PFSK-1 (cell line): ENCODE measurements around the gene ZNF746.

ENCODE experiments used
- FOXP2 ChIP-seq: optimal IDR thresholded peaks from 2 replicates; pipeline ENCODE3; 2011; ENCODE audit warnings: borderline replicate concordance, control low read depth, inconsistent platforms; ENCODE audit not compliant: insufficient read depth; ENCODE audit errors: extremely low read length, extremely low read depth
- POLR2AphosphoS5 ChIP-seq: IDR thresholded peaks from 2 replicates; pipeline ENCODE4 v1.6.1; 2012; ENCODE audit warnings: low read depth, mild to moderate bottlenecking, control low read depth, low read length, moderate library complexity
- SIN3A ChIP-seq: IDR thresholded peaks from 2 replicates; pipeline ENCODE4 v1.6.1; 2012; ENCODE audit warnings: mild to moderate bottlenecking, low read length, moderate library complexity, borderline replicate concordance; ENCODE audit not compliant: insufficient read depth
- TAF1 ChIP-seq: IDR thresholded peaks from 2 replicates; pipeline ENCODE4 v1.6.1; 2012; ENCODE audit warnings: low read length, control low read depth, borderline replicate concordance; ENCODE audit not compliant: insufficient read depth
- TF ChIP-seq, protein P1 (sequence below), 2 experiments: IDR thresholded peaks; 2 replicates each; pipeline versions ENCODE4 v1.6.1 to v1.8.0; 2011 to 2012; ENCODE audit warnings: low read depth in 2 of 2, low read length in 2 of 2, control low read depth in 1 of 2, inconsistent platforms in 1 of 2, mild to moderate bottlenecking in 1 of 2, moderate library complexity in 1 of 2; ENCODE audit not compliant: insufficient read depth in 1 of 2

DNA sequence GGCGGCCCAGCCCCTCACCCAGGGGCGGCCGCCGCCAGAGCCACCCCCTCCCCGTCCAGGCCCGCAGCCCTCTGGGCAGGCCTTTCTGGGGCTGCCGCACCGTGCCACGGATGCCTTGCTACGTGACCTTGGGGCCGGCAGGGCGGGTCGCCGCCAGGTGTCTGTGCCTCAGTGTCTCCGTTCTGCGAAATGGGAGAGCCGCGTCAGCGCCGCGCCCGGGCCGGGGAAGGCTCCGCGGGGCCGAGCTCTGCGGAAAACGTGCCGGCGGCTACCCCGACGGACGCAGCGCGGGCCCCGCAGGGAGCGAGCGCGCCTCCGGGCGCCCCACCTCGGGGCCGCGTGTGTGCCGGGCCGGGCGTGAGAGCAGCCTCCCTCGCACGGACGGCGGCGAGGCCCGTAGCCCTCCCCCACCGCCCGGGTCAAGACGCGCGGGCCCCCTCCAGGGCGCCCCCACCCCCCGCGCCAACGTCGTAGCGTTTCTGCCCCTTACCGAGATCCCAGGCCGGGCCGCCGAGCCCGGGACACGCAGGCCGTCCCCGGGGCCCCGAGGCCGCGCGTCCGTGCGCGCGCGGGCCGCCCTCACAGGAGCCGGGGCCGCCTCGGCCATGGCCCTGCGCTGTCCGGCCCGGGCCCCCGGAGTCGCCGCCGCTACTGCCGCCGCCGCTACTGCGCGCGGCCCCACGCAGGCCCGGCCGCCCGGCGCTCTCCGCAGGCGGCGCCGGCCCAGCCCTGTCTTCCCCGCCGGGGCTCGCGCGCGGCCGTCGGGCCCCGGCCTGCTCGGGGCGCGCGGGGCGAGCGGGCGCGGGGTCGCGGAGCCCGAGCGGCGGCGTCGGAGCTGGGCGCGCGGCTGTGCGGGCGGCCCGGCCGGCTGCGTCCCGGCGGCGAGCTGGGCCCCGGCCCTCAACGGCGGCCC is 37.8 kb downstream of the ZNF746 start:
- no peak for TF ChIP-seq POLR2AphosphoS5
- no peak for TF ChIP-seq TAF1
- TF ChIP-seq SIN3A = no peak
- TF ChIP-seq, protein P1, sequence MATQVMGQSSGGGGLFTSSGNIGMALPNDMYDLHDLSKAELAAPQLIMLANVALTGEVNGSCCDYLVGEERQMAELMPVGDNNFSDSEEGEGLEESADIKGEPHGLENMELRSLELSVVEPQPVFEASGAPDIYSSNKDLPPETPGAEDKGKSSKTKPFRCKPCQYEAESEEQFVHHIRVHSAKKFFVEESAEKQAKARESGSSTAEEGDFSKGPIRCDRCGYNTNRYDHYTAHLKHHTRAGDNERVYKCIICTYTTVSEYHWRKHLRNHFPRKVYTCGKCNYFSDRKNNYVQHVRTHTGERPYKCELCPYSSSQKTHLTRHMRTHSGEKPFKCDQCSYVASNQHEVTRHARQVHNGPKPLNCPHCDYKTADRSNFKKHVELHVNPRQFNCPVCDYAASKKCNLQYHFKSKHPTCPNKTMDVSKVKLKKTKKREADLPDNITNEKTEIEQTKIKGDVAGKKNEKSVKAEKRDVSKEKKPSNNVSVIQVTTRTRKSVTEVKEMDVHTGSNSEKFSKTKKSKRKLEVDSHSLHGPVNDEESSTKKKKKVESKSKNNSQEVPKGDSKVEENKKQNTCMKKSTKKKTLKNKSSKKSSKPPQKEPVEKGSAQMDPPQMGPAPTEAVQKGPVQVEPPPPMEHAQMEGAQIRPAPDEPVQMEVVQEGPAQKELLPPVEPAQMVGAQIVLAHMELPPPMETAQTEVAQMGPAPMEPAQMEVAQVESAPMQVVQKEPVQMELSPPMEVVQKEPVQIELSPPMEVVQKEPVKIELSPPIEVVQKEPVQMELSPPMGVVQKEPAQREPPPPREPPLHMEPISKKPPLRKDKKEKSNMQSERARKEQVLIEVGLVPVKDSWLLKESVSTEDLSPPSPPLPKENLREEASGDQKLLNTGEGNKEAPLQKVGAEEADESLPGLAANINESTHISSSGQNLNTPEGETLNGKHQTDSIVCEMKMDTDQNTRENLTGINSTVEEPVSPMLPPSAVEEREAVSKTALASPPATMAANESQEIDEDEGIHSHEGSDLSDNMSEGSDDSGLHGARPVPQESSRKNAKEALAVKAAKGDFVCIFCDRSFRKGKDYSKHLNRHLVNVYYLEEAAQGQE (IDR thresholded peaks at IDR 0.05; ENCODE audit: insufficient read depth in 1 of 2, low read depth in 2 of 2, low read length in 2 of 2) = no peak
- TF ChIP-seq FOXP2 = no peak
